ELF-1 (cell line): Measurements from ENCODE around the gene NDOR1.

Source experiments
- DNase-seq: peaks from one replicate; pipeline ENCODE4 v3.0.0-alpha.2; 2016; ENCODE audit warnings: low read depth, low spot score

The NDOR1 gene

DNA sequence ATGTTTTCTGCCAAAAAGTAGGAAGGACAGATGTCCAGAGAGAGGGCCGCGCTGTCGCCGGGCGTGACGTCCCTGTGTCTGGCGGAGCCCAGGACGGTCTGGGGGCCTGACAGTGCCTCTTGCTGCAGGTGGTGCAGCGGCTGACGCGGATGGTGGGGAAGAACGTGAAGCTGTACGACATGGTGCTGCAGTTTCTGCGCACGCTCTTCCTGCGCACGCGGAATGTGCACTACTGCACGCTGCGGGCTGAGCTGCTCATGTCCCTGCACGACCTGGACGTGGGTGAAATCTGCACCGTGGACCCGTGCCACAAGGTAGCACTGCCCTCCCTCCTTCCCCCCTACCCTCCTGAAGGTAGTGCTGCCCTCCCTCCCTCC, 57.4 kb downstream of the NDOR1 start:
- DNase-seq, result no peak

DNA sequence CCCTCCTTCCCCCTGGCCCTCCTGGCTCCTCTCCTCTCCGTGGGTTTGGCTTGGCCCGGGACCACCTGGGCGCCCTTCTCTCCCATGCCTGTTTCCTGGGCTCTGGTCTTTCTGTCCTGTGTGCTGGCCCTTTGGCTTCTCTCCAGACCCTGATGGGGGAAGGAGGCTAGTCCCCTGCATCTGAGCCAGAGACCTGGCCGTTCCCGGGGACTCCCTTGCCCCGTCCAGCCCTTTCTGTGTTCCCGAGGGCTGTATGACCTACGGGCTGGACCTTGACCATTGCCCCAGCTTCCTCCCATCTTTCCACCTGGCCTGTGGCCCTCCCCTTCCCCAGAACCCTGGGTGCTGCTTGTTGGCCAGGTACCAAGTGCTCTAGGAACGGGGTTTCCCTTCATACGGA, 58.0 kb downstream of the NDOR1 start:
- no peak for DNase-seq

DNA sequence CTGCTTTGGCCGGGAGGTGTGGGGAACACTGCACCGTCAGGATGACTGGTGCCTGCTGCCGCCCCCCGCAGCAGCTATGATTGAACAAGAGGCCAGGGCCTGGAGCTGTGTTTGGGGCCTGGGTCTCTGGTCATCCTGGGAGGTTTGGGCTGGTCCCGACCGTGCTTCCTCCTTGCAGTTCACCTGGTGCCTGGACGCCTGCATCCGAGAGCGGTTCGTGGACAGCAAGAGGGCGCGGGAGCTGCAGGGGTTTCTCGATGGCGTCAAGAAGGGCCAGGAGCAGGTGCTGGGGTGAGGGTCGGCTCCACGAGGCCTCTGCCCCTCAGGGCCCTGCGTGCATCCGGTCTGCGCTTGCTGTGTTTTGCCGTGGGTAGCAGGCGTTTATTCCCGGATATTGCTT, 58.6 kb downstream of the NDOR1 start:
- no peak for DNase-seq

DNA sequence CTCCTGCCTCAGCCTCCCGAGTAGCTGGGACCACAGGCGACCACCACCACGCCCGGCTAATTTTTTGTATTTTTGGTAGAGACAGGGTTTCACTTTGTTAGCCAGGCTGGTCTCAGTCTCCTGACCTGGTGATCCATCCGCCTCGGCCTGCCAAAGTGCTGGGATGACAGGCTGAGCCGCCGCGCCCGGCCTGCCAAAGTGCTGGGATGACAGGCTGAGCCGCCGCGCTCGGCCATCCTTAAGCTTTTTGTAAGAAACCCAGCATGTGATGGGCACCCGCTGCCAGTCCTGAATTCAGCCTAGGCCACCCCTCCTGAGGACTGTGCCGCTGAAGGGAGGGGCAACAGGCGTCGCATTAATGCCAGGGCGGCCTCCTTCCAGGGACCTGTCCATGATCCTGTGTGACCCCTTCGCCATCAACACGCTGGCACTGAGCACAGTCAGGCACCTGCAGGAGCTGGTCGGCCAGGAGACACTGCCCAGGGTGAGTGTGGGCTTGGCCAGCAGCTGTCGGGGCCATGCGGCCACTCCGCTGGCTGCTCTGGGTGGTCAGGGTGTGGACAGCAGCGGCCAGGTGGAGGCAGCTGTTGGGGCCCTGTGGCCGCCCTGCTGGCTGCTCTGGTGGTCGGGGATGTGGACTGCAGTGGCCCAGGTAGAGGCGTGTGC, 60.1 kb downstream of the NDOR1 start:
- DNase-seq, result no peak

DNA sequence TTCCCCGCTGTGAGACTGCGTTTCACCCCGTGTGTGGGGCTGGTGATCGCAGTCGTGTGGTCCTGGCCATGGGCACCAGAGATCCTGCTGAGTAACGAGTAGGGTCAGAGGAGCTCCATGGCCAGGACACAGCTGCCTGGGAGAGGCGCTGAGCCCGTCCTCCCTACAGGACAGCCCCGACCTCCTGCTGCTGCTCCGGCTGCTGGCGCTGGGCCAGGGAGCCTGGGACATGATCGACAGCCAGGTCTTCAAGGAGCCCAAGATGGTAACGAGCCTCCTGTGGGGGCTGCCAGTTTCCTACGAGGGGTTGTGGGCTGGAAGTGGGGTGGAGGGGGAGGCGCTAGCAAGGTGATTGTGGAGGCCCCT, 60.6 kb downstream of the NDOR1 start:
- no peak for DNase-seq
